Measurements from ENCODE around the gene ATAD2B. TPM values are rescaled to one million over a fixed set of nuclear protein-coding genes. Genes with fewer than 3 reads are reported as not detected.
"Not testable (repeated sequence)": the region's sequence is repeated elsewhere in the genome, so short reads cannot be mapped to it uniquely, and the experiment has no call there.

ATAD2B gene
- 6.7 and 10.9 TPM in 2 replicates for total RNA-seq (2014; rRNA removed; shearing (Covaris generic))
- 4.1 and 4.8 TPM in 2 replicates for polyA plus RNA-seq (2016; fragmentation: Nextera tagmentation; extraction: Ambion mirVana)

DNA sequence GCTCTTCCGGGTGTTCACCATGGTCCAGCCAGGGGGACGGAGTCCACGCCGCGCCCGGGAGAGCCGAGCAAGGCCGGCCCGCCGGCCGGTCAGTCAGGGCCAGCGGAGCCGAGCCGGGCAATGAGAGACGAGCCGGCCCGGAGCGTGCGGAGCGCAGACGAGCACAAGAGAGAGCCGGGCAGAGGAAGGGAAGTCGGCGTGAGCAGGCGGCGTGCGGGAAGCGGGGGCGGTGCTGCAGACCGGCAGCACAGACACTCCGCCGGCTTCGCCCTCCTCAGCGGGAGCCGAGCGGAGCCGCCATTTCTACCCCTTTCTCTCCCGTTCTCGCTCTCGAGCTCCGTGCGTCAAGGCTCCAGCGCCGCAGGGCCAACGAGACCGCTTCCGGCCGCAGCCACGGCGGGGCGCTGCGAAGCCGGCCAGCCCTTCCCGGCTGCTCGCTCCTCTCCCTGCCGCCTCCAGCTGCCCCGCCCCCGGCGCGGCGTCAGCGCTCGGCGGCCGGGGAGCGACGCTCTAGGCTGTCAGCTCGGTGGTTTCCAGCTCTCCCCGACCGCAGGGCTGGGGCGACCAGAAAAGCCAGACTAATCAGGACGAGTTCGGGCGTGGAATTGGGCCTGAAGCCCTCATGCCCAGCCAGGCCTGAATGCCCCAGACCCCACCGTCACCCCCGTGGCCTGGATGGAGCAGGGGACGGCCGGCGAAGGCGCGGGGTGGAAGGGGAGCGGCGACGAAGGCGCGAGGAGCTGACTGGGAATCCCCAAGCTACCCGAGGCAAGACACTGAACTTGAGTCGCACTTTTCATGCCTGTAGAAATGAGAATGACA, at the start of gene ATAD2B:
Gene ATAD2B (minus strand): TSS at position 374 of the 822 bp plus-strand sequence. CDS start 353 bp downstream, at position 21.
- H3K4me1 ChIP-seq (ENCODE audit: insufficient read depth) = peaks cover 22% of the 10 kb centered on the region
- H3K4me2 ChIP-seq (ENCODE audit: unreplicated experiment) = peak within 1 kb of the TSS; percentile 95
- 1% methylated on average over 32 to 82 of the region's 88 CpGs for WGBS, 2 experiments (ENCODE audit: low coverage in 1 of 2, low lambda C conversion rate in 2 of 2, missing lambda C conversion rate in 2 of 2)
- H3K9ac ChIP-seq = peak within 1 kb of the TSS; percentile 97
- peak; percentile 97 for DNase-seq
- peaks cover 72% of the 10 kb centered on the region for H3K79me2 ChIP-seq (ENCODE audit: insufficient read depth)
- peak within 1 kb of the TSS; percentile 98 for H3K4me3 ChIP-seq
- peak within 1 kb of the TSS; percentile 96 for H3K27ac ChIP-seq
- peak within 1 kb of the TSS; percentile 92 for H2AFZ ChIP-seq
- no peaks in the 10 kb centered on the region for H3K27me3 ChIP-seq (replicated peaks; ENCODE audit: insufficient read depth)
- TF ChIP-seq EZH2 (IDR thresholded peaks at IDR 0.05; ENCODE audit: insufficient read depth, poor library complexity, severe bottlenecking) (no peak), EZH2phosphoT487 (IDR thresholded peaks at IDR 0.05; ENCODE audit: insufficient read depth, low read depth) (no peak)
- in situ Hi-C loops (cut with MboI) = no loop called here
- no peaks in the 10 kb centered on the region for H3K9me2 ChIP-seq (ENCODE audit: insufficient read depth)
- no peaks in the 10 kb centered on the region for H3K36me3 ChIP-seq (ENCODE audit: low read depth)
- no peaks in the 10 kb centered on the region for H4K20me1 ChIP-seq (ENCODE audit: insufficient read depth)
- H3K9me3 ChIP-seq (ENCODE audit: low read depth) = no peaks in the 10 kb centered on the region
- H3F3A ChIP-seq (ENCODE audit: insufficient read depth) = peaks cover 26% of the 10 kb centered on the region

GRCh38 chr2:23967846-23968245, 40.9 kb upstream of the ATAD2B start:
- Histone ChIP-seq H4K20me1 (ENCODE audit: insufficient read depth) (no peaks in the 10 kb centered on the region), H3K4me1 (ENCODE audit: insufficient read depth) (no peaks in the 10 kb centered on the region), H2AFZ (no peak overlapping the region), H3K27ac (no peak overlapping the region), H3K4me3 (no peak overlapping the region), H3K9me2 (ENCODE audit: insufficient read depth) (no peaks in the 10 kb centered on the region), H3K4me2 (ENCODE audit: unreplicated experiment) (no peak overlapping the region), H3F3A (ENCODE audit: insufficient read depth) (no peaks in the 10 kb centered on the region), H3K9me3 (ENCODE audit: low read depth) (no peaks in the 10 kb centered on the region), H3K79me2 (ENCODE audit: insufficient read depth) (no peaks in the 10 kb centered on the region; the same call in 1 of the 2 replicates), H3K27me3 (replicated peaks; ENCODE audit: insufficient read depth) (no peaks in the 10 kb centered on the region), H3K36me3 (ENCODE audit: low read depth) (no peaks in the 10 kb centered on the region), H3K9ac (no peak overlapping the region)
- WGBS, 2 experiments (ENCODE audit: low coverage in 1 of 2, low lambda C conversion rate in 2 of 2, missing lambda C conversion rate in 2 of 2) = 94 to 95% methylated on average over 4 of the region's 4 CpGs
- DNase-seq = no peak
- in situ Hi-C loops (cut with MboI) = no loop called here
- TF ChIP-seq EZH2phosphoT487 (IDR thresholded peaks at IDR 0.05; ENCODE audit: insufficient read depth, low read depth) (no peak), EZH2 (IDR thresholded peaks at IDR 0.05; ENCODE audit: insufficient read depth, poor library complexity, severe bottlenecking) (no peak)

GRCh38 chr2:23954325-23955014, 27.5 kb upstream of the ATAD2B start:
- H3K4me1 ChIP-seq (ENCODE audit: insufficient read depth) = no peaks in the 10 kb centered on the region
- DNase-seq = peak; percentile 50
- H4K20me1 ChIP-seq (ENCODE audit: insufficient read depth) = no peaks in the 10 kb centered on the region
- 48 to 53% methylated on average over 6 of the region's 6 CpGs for WGBS, 2 experiments (ENCODE audit: low coverage in 1 of 2, low lambda C conversion rate in 2 of 2, missing lambda C conversion rate in 2 of 2)
- H3K27me3 ChIP-seq (replicated peaks; ENCODE audit: insufficient read depth) = no peaks in the 10 kb centered on the region
- no peaks in the 10 kb centered on the region for H3K9me2 ChIP-seq (ENCODE audit: insufficient read depth)
- peak overlapping the region; percentile 66 for H3K4me3 ChIP-seq
- H3F3A ChIP-seq (ENCODE audit: insufficient read depth) = 0 out of 2 replicates have a peak, but pooled peaks cover 7% of the 10 kb centered on the region
- in situ Hi-C loops (cut with MboI) = no loop called here
- H3K79me2 ChIP-seq (ENCODE audit: insufficient read depth) = peaks cover 56% of the 10 kb centered on the region
- H2AFZ ChIP-seq = 0 out of 2 replicates have a peak overlapping the region, but pooled peaks have one; percentile 52
- H3K36me3 ChIP-seq (ENCODE audit: low read depth) = no peaks in the 10 kb centered on the region
- no peaks in the 10 kb centered on the region for H3K9me3 ChIP-seq (ENCODE audit: low read depth)
- H3K27ac ChIP-seq = peak overlapping the region; percentile 23; the same call in 1 of the 2 replicates
- H3K9ac ChIP-seq = peak overlapping the region; percentile 41; the same call in 1 of the 2 replicates
- no peak for TF ChIP-seq EZH2phosphoT487 (IDR thresholded peaks at IDR 0.05; ENCODE audit: insufficient read depth, low read depth)
- TF ChIP-seq EZH2 (IDR thresholded peaks at IDR 0.05; ENCODE audit: insufficient read depth, poor library complexity, severe bottlenecking) = no peak
- H3K4me2 ChIP-seq (ENCODE audit: unreplicated experiment) = peak overlapping the region; percentile 40

- no peaks in the 10 kb centered on the region for H3K9me3 ChIP-seq (ENCODE audit: low read depth)
- peaks cover 65% of the 10 kb centered on the region for H3K79me2 ChIP-seq (ENCODE audit: insufficient read depth)
- H3K36me3 ChIP-seq (ENCODE audit: low read depth) = no peaks in the 10 kb centered on the region
- no peak overlapping the region for H3K4me2 ChIP-seq (ENCODE audit: unreplicated experiment)
- H2AFZ ChIP-seq = no peak overlapping the region
- no peaks in the 10 kb centered on the region for H3K9me2 ChIP-seq (ENCODE audit: insufficient read depth)
- no peaks in the 10 kb centered on the region for H4K20me1 ChIP-seq (ENCODE audit: insufficient read depth)
- H3K27ac ChIP-seq = no peak overlapping the region
- no peak overlapping the region for H3K4me3 ChIP-seq
- no peak for DNase-seq
- H3F3A ChIP-seq (ENCODE audit: insufficient read depth) = 0 out of 2 replicates have a peak, but pooled peaks cover 7% of the 10 kb centered on the region
- H3K4me1 ChIP-seq (ENCODE audit: insufficient read depth) = no peaks in the 10 kb centered on the region
- no peak for TF ChIP-seq EZH2 (IDR thresholded peaks at IDR 0.05; ENCODE audit: insufficient read depth, poor library complexity, severe bottlenecking)
- TF ChIP-seq EZH2phosphoT487 (IDR thresholded peaks at IDR 0.05; ENCODE audit: insufficient read depth, low read depth) = no peak
- in situ Hi-C loops (cut with MboI) = no loop called here
- no peak overlapping the region for H3K9ac ChIP-seq
- no peaks in the 10 kb centered on the region for H3K27me3 ChIP-seq (replicated peaks; ENCODE audit: insufficient read depth)
Measured at GRCh38 chr2:23953625-23954024, 26.7 kb upstream of the ATAD2B start.

DNA sequence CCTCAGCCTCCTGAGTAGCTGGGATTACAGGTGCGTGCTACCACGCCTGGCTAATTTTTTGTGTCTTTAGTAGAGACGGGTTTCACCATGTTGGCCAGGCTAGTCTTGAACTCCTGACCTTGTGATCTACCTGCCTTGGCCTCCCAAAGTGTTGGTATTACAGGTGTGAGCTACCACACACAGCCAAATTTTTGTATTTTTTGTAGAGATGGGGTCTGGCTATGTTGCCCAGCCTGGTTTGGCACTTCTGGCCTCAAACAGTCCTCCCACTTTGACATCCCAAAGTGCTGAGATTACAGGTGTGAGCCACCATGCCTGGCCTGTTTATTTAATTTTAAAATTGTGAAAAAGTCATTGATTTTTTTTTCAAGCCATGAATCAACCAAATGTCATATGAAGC, 25.6 kb upstream of the ATAD2B start:
- H3K4me2 ChIP-seq (ENCODE audit: unreplicated experiment); H3K36me3 ChIP-seq (ENCODE audit: low read depth); H3K27ac ChIP-seq; H3K9me2 ChIP-seq (ENCODE audit: insufficient read depth); in situ Hi-C loops (cut with MboI); H4K20me1 ChIP-seq (ENCODE audit: insufficient read depth); H3K4me1 ChIP-seq (ENCODE audit: insufficient read depth); DNase-seq; H3K9me3 ChIP-seq (ENCODE audit: low read depth); H3K27me3 ChIP-seq (replicated peaks; ENCODE audit: insufficient read depth); H3K4me3 ChIP-seq; H3K9ac ChIP-seq; H3F3A ChIP-seq (ENCODE audit: insufficient read depth); H2AFZ ChIP-seq: not testable (repeated sequence)
- H3K79me2 ChIP-seq (ENCODE audit: insufficient read depth) = peaks cover 75% of the 10 kb centered on the region
- 92 to 98% methylated on average over 3 of the region's 3 CpGs for WGBS, 2 experiments (ENCODE audit: low coverage in 1 of 2, low lambda C conversion rate in 2 of 2, missing lambda C conversion rate in 2 of 2)
